Measurements from ENCODE around the gene MAN2A2. TPM values are rescaled to one million over a fixed set of nuclear protein-coding genes. Genes with fewer than 3 reads are reported as not detected.

Gene MAN2A2
- total and polyA plus RNA-seq, 9 of the 15 experiments (the other 6 are each of a cell fraction or from before 2014, with no cell fraction given) = 7.3 to 151 (median 43.4) TPM

DNA sequence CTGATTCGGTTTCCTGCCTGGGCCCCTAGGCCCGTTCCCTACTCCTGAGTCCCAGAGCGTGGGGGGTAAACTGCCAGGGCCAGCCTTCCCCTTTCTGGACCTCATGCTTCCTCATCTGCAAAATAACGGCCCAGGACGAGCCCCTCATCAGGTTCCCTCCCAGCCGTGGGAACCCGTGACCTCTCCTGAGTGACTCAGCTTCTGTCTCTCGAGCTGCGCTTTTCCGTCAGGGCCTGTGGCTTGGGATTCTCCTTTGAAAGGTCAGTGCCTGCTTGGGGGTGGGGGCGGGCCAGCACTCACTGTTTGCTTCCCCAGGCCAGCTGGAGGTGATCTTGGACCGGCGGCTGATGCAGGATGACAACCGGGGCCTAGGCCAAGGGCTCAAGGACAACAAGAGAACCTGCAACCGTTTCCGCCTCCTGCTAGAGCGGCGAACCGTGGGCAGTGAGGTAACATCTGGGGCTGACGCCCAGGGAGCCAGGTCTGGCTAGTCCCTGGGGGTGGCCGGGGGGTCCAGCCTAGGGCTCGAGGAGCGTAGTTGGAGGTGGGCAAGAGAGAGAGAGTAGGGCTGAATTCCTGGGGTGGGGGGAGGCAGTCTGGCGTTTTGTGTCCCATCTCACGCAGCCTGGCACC, 12.8 kb downstream of the MAN2A2 start (continued):
- TF ChIP-seq, protein P1, sequence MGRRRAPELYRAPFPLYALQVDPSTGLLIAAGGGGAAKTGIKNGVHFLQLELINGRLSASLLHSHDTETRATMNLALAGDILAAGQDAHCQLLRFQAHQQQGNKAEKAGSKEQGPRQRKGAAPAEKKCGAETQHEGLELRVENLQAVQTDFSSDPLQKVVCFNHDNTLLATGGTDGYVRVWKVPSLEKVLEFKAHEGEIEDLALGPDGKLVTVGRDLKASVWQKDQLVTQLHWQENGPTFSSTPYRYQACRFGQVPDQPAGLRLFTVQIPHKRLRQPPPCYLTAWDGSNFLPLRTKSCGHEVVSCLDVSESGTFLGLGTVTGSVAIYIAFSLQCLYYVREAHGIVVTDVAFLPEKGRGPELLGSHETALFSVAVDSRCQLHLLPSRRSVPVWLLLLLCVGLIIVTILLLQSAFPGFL (CRISPR knock-in tag; IDR thresholded peaks at IDR 0.05) = no peak
- TF ChIP-seq ZNF282 (CRISPR knock-in tag; IDR thresholded peaks at IDR 0.05) = no peak
- no peak for TF ChIP-seq POLR2B (IDR thresholded peaks at IDR 0.05; ENCODE audit: low read depth, partially characterized antibody)
- no peak for TF ChIP-seq DIDO1 (tag; IDR thresholded peaks at IDR 0.05; ENCODE audit: low read depth)
- TF ChIP-seq EP300 (IDR thresholded peaks at IDR 0.05; ENCODE audit: low read length) = no peak; the same call in 1 of the 2 replicates
- TF ChIP-seq MYC (IDR thresholded peaks at IDR 0.05; ENCODE audit: low read depth, low read length) = peak; percentile 53
- no peak for TF ChIP-seq MYC (CRISPR knock-in tag; IDR thresholded peaks at IDR 0.05; ENCODE audit: borderline replicate concordance, low read depth)
- no peak for TF ChIP-seq ZFPM2 (CRISPR knock-in tag; IDR thresholded peaks at IDR 0.05)
- no peak for TF ChIP-seq HDAC3 (IDR thresholded peaks at IDR 0.05; ENCODE audit: borderline replicate concordance, partially characterized antibody)
- TF ChIP-seq CBX2 (IDR thresholded peaks at IDR 0.05; ENCODE audit: insufficient read depth, low read length, poor library complexity, severe bottlenecking) = no peak
- TF ChIP-seq, protein P2, sequence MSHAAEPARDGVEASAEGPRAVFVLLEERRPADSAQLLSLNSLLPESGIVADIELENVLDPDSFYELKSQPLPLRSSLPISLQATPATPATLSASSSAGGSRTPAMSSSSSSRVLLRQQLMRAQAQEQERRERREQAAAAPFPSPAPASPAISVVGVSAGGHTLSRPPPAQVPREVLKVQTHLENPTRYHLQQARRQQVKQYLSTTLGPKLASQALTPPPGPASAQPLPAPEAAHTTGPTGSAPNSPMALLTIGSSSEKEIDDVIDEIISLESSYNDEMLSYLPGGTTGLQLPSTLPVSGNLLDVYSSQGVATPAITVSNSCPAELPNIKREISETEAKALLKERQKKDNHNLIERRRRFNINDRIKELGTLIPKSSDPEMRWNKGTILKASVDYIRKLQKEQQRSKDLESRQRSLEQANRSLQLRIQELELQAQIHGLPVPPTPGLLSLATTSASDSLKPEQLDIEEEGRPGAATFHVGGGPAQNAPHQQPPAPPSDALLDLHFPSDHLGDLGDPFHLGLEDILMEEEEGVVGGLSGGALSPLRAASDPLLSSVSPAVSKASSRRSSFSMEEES (CRISPR knock-in tag; IDR thresholded peaks at IDR 0.05) = no peak
- TF ChIP-seq GTF2B (IDR thresholded peaks at IDR 0.05; ENCODE audit: extremely low read depth, insufficient read length) = no peak
- no peak; the same call in 1 of the 2 replicates for TF ChIP-seq CC2D1A (IDR thresholded peaks at IDR 0.05)
- TF ChIP-seq ZNF124 (CRISPR knock-in tag; IDR thresholded peaks at IDR 0.05) = no peak
- peak; percentile 47; the same call in 1 of the 2 replicates for TF ChIP-seq ZBTB7A (IDR thresholded peaks at IDR 0.05; ENCODE audit: borderline replicate concordance, control insufficient read depth, low read depth, low read length)
- no peak for TF ChIP-seq LARP7 (IDR thresholded peaks at IDR 0.05)
- TF ChIP-seq ZNF830 (CRISPR knock-in tag; IDR thresholded peaks at IDR 0.05) = no peak
- TF ChIP-seq RB1 (IDR thresholded peaks at IDR 0.05; ENCODE audit: low read depth) = no peak
- TF ChIP-seq CTBP1 (IDR thresholded peaks at IDR 0.05; ENCODE audit: borderline replicate concordance) = peak; percentile 71; the same call in 1 of the 2 replicates
- no peak for TF ChIP-seq NUFIP1 (IDR thresholded peaks at IDR 0.05; ENCODE audit: partially characterized antibody)
- no peak for TF ChIP-seq SP2 (IDR thresholded peaks at IDR 0.05; ENCODE audit: extremely low read depth, low read depth, low read length, poor library complexity, severe bottlenecking)
- TF ChIP-seq LCOR (CRISPR knock-in tag; IDR thresholded peaks at IDR 0.05) = 0 out of 2 replicates have a peak, but pooled peaks have one; percentile 30
- no peak for TF ChIP-seq STAT5B (CRISPR knock-in tag; IDR thresholded peaks at IDR 0.05)
